Activated naive CD8-positive, alpha-beta T cell treated with anti-CD3 and anti-CD28 coated beads, Interleukin-2, amount 10 ng/mL, durations not matched to agents 7 days and 5 days (primary cell): ENCODE data around the gene SPACA6. TPM values are rescaled to one million over a fixed set of nuclear protein-coding genes. Genes with fewer than 3 reads are reported as not detected.

Experiments used
- ATAC-seq: fragments of 150-1000 bp; cut with Tn5 transposase; one replicate; pipeline ENCODE4 v1.10.0; 2021; ENCODE audit warnings: low read depth, moderate library complexity
- POLR2A ChIA-PET: fragments of 350-600 bp; sonication (Branson Sonifier 250); formaldehyde crosslinking; loops from one replicate; lab custom pipeline; 2021; ENCODE audit warnings: antibody characterized with exemption; lab: Charles Lee
- DNase-seq: peaks from one replicate; pipeline ENCODE4 v3.0.0; 2021
- H3K27ac Mint-ChIP-seq: one replicate; pipeline ENCODE4 v1.8.0; 2022; ENCODE audit warnings: mild to moderate bottlenecking, mixed read lengths
- H3K27me3 Mint-ChIP-seq: one replicate; pipeline ENCODE4 v1.8.0; 2022; ENCODE audit warnings: mild to moderate bottlenecking, moderate library complexity, mixed read lengths
- H3K36me3 Mint-ChIP-seq: one replicate; pipeline ENCODE4 v1.8.0; 2021; ENCODE audit warnings: mild to moderate bottlenecking, mixed read lengths
- H3K4me1 Mint-ChIP-seq: one replicate; pipeline ENCODE4 v1.8.0; 2021; ENCODE audit warnings: mixed read lengths
- H3K4me3 Mint-ChIP-seq: one replicate; pipeline ENCODE4 v1.8.0; 2022; ENCODE audit warnings: mild to moderate bottlenecking, moderate library complexity, mixed read lengths
- H3K9me3 Mint-ChIP-seq: one replicate; pipeline ENCODE4 v1.8.0; 2021; ENCODE audit warnings: mixed read lengths
- total RNA-seq, 2 experiments: library from RNA; stranded (reverse); gene quantifications; one replicate each; pipeline ENCODE4 v1.2.3, GENCODE V29; 2021

The SPACA6 gene
- total RNA-seq, 2 experiments from 2014 or later, result 4.8 TPM

GRCh38 chr19:51703575-51704515 is 10.7 kb downstream of the SPACA6 start:
- peak; percentile 98 for DNase-seq
- ATAC-seq, result peak; percentile 95
- Mint-ChIP-seq H3K27me3 (peaks cover 13% of the 10 kb centered on the region), H3K27ac (peak overlapping the region; percentile 85), H3K9me3 (peaks cover 4% of the 10 kb centered on the region), H3K36me3 (peaks cover 24% of the 10 kb centered on the region), H3K4me3 (peak overlapping the region; percentile 93), H3K4me1 (peaks cover 16% of the 10 kb centered on the region)
- POLR2A ChIA-PET, result interaction anchor here (0.7 to 1.2 kb wide), 6 partner anchors 9 to 108 kb away, joined by 3 to 6 read pairs (median 4); no protein-coding TSS in a partner anchor

- peaks cover 16% of the 10 kb centered on the region for H3K4me1 Mint-ChIP-seq
- H3K36me3 Mint-ChIP-seq, result peaks cover 24% of the 10 kb centered on the region
- peaks cover 13% of the 10 kb centered on the region for H3K27me3 Mint-ChIP-seq
- ATAC-seq, result no peak
- DNase-seq, result no peak
- H3K27ac Mint-ChIP-seq, result peak overlapping the region; percentile 85
- H3K9me3 Mint-ChIP-seq, result peaks cover 2% of the 10 kb centered on the region
- peak overlapping the region; percentile 93 for H3K4me3 Mint-ChIP-seq
- POLR2A ChIA-PET, result interaction anchor here (0.9 to 1.0 kb wide), 4 partner anchors 10 to 65 kb away, joined by 3 to 4 read pairs (median 4); no protein-coding TSS in a partner anchor
Observed at GRCh38 chr19:51704626-51705025, 11.5 kb downstream of the SPACA6 start.

GRCh38 chr19:51706296-51706695 is 13.2 kb downstream of the SPACA6 start:
- peak overlapping the region; percentile 22 for H3K4me3 Mint-ChIP-seq
- H3K9me3 Mint-ChIP-seq, result peaks cover 5% of the 10 kb centered on the region
- POLR2A ChIA-PET, result no interaction called here
- H3K36me3 Mint-ChIP-seq, result peaks cover 24% of the 10 kb centered on the region
- DNase-seq (no peak), ATAC-seq (no peak)
- H3K4me1 Mint-ChIP-seq, result peaks cover 16% of the 10 kb centered on the region
- H3K27me3 Mint-ChIP-seq, result peaks cover 21% of the 10 kb centered on the region
- H3K27ac Mint-ChIP-seq, result no peak overlapping the region

- Mint-ChIP-seq H3K27ac (no peak overlapping the region), H3K36me3 (peaks cover 24% of the 10 kb centered on the region), H3K4me3 (no peak overlapping the region), H3K4me1 (peaks cover 16% of the 10 kb centered on the region), H3K27me3 (peaks cover 24% of the 10 kb centered on the region), H3K9me3 (peaks cover 5% of the 10 kb centered on the region)
- POLR2A ChIA-PET, result no interaction called here
- DNase-seq, result no peak
- ATAC-seq, result no peak
Observed at GRCh38 chr19:51706885-51707284, 13.8 kb downstream of the SPACA6 start.

GRCh38 chr19:51708811-51709210 is 15.7 kb downstream of the SPACA6 start:
- DNase-seq (no peak), ATAC-seq (no peak)
- POLR2A ChIA-PET, result no interaction called here
- peaks cover 4% of the 10 kb centered on the region for H3K9me3 Mint-ChIP-seq
- peaks cover 20% of the 10 kb centered on the region for H3K36me3 Mint-ChIP-seq
- H3K4me3 Mint-ChIP-seq, result no peak overlapping the region
- no peak overlapping the region for H3K27ac Mint-ChIP-seq
- H3K27me3 Mint-ChIP-seq, result peaks cover 11% of the 10 kb centered on the region
- peaks cover 7% of the 10 kb centered on the region for H3K4me1 Mint-ChIP-seq

- H3K9me3 Mint-ChIP-seq, result peaks cover 4% of the 10 kb centered on the region
- no peak overlapping the region for H3K27ac Mint-ChIP-seq
- H3K4me3 Mint-ChIP-seq, result no peak overlapping the region
- peaks cover 7% of the 10 kb centered on the region for H3K4me1 Mint-ChIP-seq
- ATAC-seq (no peak), DNase-seq (no peak)
- peaks cover 18% of the 10 kb centered on the region for H3K36me3 Mint-ChIP-seq
- peaks cover 11% of the 10 kb centered on the region for H3K27me3 Mint-ChIP-seq
- POLR2A ChIA-PET, result no interaction called here
Observed at GRCh38 chr19:51709575-51709974, 16.4 kb downstream of the SPACA6 start.

GRCh38 chr19:51710163-51710562 is 17.0 kb downstream of the SPACA6 start:
- Mint-ChIP-seq H3K27me3 (peaks cover 11% of the 10 kb centered on the region), H3K4me1 (peaks cover 4% of the 10 kb centered on the region), H3K27ac (no peak overlapping the region), H3K36me3 (peaks cover 14% of the 10 kb centered on the region), H3K4me3 (no peak overlapping the region), H3K9me3 (peaks cover 4% of the 10 kb centered on the region)
- no peak for DNase-seq
- POLR2A ChIA-PET, result no interaction called here
- no peak for ATAC-seq

GRCh38 chr19:51711702-51712101 is 18.6 kb downstream of the SPACA6 start:
- Mint-ChIP-seq H3K4me3 (no peak overlapping the region), H3K27ac (no peak overlapping the region), H3K4me1 (no peaks in the 10 kb centered on the region), H3K36me3 (peaks cover 5% of the 10 kb centered on the region), H3K9me3 (peaks cover 4% of the 10 kb centered on the region), H3K27me3 (peaks cover 11% of the 10 kb centered on the region)
- POLR2A ChIA-PET, result no interaction called here
- ATAC-seq, result no peak
- no peak for DNase-seq

GRCh38 chr19:51712461-51713081 is 19.4 kb downstream of the SPACA6 start:
- POLR2A ChIA-PET, result no interaction called here
- ATAC-seq, result no peak
- peaks cover 4% of the 10 kb centered on the region for H3K9me3 Mint-ChIP-seq
- peaks cover 11% of the 10 kb centered on the region for H3K27me3 Mint-ChIP-seq
- no peak overlapping the region for H3K4me3 Mint-ChIP-seq
- DNase-seq, result no peak
- peaks cover 3% of the 10 kb centered on the region for H3K36me3 Mint-ChIP-seq
- no peaks in the 10 kb centered on the region for H3K4me1 Mint-ChIP-seq
- H3K27ac Mint-ChIP-seq, result no peak overlapping the region

- DNase-seq, result no peak
- Mint-ChIP-seq H3K36me3 (no peaks in the 10 kb centered on the region), H3K27me3 (peaks cover 20% of the 10 kb centered on the region), H3K4me3 (no peak overlapping the region), H3K27ac (no peak overlapping the region), H3K9me3 (peaks cover 4% of the 10 kb centered on the region), H3K4me1 (no peaks in the 10 kb centered on the region)
- ATAC-seq, result no peak
- POLR2A ChIA-PET, result interaction anchor here (0.6 kb wide), 1 partner anchor 839 kb away, joined by 3 read pairs; no protein-coding TSS in a partner anchor
Observed at GRCh38 chr19:51713319-51714285, 20.5 kb downstream of the SPACA6 start.

GRCh38 chr19:51714848-51715247 is 21.7 kb downstream of the SPACA6 start:
- no peak for ATAC-seq
- Mint-ChIP-seq H3K4me3 (no peak overlapping the region), H3K27me3 (peaks cover 27% of the 10 kb centered on the region), H3K27ac (no peak overlapping the region), H3K4me1 (no peaks in the 10 kb centered on the region), H3K36me3 (peaks cover 2% of the 10 kb centered on the region), H3K9me3 (peaks cover 8% of the 10 kb centered on the region)
- POLR2A ChIA-PET, result interaction anchor here (0.6 kb wide), 1 partner anchor 406 kb away, joined by 3 read pairs; no protein-coding TSS in a partner anchor
- no peak for DNase-seq

GRCh38 chr19:51715850-51716249 is 22.7 kb downstream of the SPACA6 start:
- Mint-ChIP-seq H3K4me1 (no peaks in the 10 kb centered on the region), H3K27me3 (peaks cover 31% of the 10 kb centered on the region), H3K36me3 (peaks cover 2% of the 10 kb centered on the region), H3K27ac (no peak overlapping the region), H3K4me3 (no peak overlapping the region), H3K9me3 (peaks cover 4% of the 10 kb centered on the region)
- POLR2A ChIA-PET, result no interaction called here
- DNase-seq (no peak), ATAC-seq (no peak)
